Tibial nerve (tissue), 4 donors: Measurements from ENCODE around the gene DNPH1. TPM values are rescaled to one million over a fixed set of nuclear protein-coding genes. Genes with fewer than 3 reads are reported as not detected.
A peak's percentile ranks its signal among the peaks of the same experiment; 100 is the strongest.

Source experiments
- DNase-seq, 2 donors: peaks; one replicate each; pipeline ENCODE4 v3.0.0-alpha.2; 2019; ENCODE audit warnings: low spot score in 2 of 2
- H3K27ac ChIP-seq, 4 donors: fragments of 200-600 bp; sonication (generic) in 3 of 4; one replicate each; pipeline ENCODE4 v1.5.1; 2017 to 2019; ENCODE audit warnings: mild to moderate bottlenecking in 1 of 4
- H3K27me3 ChIP-seq, 2 donors: fragments of 200-600 bp; sonication (generic) in 1 of 2; one replicate each; pipeline versions ENCODE4 v1.5.1 to v1.6.0; 2017 to 2019
- H3K36me3 ChIP-seq, 3 donors: fragments of 200-600 bp; sonication (generic); one replicate each; pipeline ENCODE4 v1.5.1; 2018 to 2019
- H3K4me1 ChIP-seq, 4 donors: fragments of 200-600 bp; sonication (generic) in 3 of 4; one replicate each; pipeline ENCODE4 v1.5.1; 2017 to 2019
- H3K4me3 ChIP-seq, 4 donors: fragments of 200-600 bp; sonication (generic) in 3 of 4; one replicate each; pipeline ENCODE4 v1.5.1; 2017 to 2019; ENCODE audit warnings: mild to moderate bottlenecking in 1 of 4, moderate library complexity in 1 of 4
- H3K9me3 ChIP-seq, 4 donors: fragments of 200-600 bp; sonication (generic) in 3 of 4; one replicate each; pipeline ENCODE4 v1.5.1; 2017 to 2019
- EP300 ChIP-seq, 2 donors: sonication (generic); formaldehyde crosslinking; IDR thresholded peaks; one replicate each; pipeline ENCODE4 v1.6.1; 2017; ENCODE audit warnings: antibody characterized with exemption in 2 of 2, mild to moderate bottlenecking in 1 of 2
- POLR2A ChIP-seq, 2 donors: fragments of 450-650 bp; IDR thresholded peaks; one replicate each; pipeline ENCODE4 v1.6.1; 2017; ENCODE audit warnings: antibody characterized with exemption in 2 of 2, mild to moderate bottlenecking in 2 of 2, moderate library complexity in 2 of 2
- WGBS, 2 donors: methylation state at CpG; one replicate each; pipeline ENCODE4 v1.1.5; 2018; 5-methylcytosine and 5-hydroxymethylcytosine counted together
- total RNA-seq, 4 donors: library from RNA; depleted of rRNA; stranded (reverse); fragments of >200 nt; gene quantifications; one replicate each; pipeline ENCODE4 v1.1.0, GENCODE V29; 2016
- TF ChIP-seq, protein P1 (sequence below), 5 experiments: fragments of 200-600 bp in 3 of 5; fragments of 450-650 bp in 2 of 5; sonication (generic) in 3 of 5; IDR thresholded peaks; one replicate each; pipeline ENCODE4 v1.5.1; 2016 to 2019; ENCODE audit warnings: antibody characterized with exemption in 5 of 5, mild to moderate bottlenecking in 3 of 5, moderate library complexity in 2 of 5

The DNPH1 gene
- total RNA-seq, 4 donors from 2014 or later: 61.8 to 114 (median 101) TPM

GRCh38 chr6:43229803-43230620, 731 bp upstream of the DNPH1 start:
- H3K4me3 ChIP-seq: peak overlapping the region; percentile 50 to 78 (median 62)
- WGBS, 2 donors: 78 to 80% methylated on average over 17 of the region's 17 CpGs
- no peaks in the 10 kb centered on the region for H3K9me3 ChIP-seq
- DNase-seq: no peak
- TF ChIP-seq EP300 (IDR thresholded peaks at IDR 0.05) (no peak), POLR2A (IDR thresholded peaks at IDR 0.05) (no peak)
- TF ChIP-seq, protein P1, sequence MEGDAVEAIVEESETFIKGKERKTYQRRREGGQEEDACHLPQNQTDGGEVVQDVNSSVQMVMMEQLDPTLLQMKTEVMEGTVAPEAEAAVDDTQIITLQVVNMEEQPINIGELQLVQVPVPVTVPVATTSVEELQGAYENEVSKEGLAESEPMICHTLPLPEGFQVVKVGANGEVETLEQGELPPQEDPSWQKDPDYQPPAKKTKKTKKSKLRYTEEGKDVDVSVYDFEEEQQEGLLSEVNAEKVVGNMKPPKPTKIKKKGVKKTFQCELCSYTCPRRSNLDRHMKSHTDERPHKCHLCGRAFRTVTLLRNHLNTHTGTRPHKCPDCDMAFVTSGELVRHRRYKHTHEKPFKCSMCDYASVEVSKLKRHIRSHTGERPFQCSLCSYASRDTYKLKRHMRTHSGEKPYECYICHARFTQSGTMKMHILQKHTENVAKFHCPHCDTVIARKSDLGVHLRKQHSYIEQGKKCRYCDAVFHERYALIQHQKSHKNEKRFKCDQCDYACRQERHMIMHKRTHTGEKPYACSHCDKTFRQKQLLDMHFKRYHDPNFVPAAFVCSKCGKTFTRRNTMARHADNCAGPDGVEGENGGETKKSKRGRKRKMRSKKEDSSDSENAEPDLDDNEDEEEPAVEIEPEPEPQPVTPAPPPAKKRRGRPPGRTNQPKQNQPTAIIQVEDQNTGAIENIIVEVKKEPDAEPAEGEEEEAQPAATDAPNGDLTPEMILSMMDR (IDR thresholded peaks at IDR 0.05): no peak
- H3K27ac ChIP-seq: peak overlapping the region in 2 of 4 donors; percentile 74 to 87
- H3K36me3 ChIP-seq: peaks cover 0 to 12% (median 0%) of the 10 kb centered on the region in 3 donors
- H3K27me3 ChIP-seq: no peaks in the 10 kb centered on the region
- H3K4me1 ChIP-seq: peaks cover 0 to 16% (median 4%) of the 10 kb centered on the region in 4 donors

DNA sequence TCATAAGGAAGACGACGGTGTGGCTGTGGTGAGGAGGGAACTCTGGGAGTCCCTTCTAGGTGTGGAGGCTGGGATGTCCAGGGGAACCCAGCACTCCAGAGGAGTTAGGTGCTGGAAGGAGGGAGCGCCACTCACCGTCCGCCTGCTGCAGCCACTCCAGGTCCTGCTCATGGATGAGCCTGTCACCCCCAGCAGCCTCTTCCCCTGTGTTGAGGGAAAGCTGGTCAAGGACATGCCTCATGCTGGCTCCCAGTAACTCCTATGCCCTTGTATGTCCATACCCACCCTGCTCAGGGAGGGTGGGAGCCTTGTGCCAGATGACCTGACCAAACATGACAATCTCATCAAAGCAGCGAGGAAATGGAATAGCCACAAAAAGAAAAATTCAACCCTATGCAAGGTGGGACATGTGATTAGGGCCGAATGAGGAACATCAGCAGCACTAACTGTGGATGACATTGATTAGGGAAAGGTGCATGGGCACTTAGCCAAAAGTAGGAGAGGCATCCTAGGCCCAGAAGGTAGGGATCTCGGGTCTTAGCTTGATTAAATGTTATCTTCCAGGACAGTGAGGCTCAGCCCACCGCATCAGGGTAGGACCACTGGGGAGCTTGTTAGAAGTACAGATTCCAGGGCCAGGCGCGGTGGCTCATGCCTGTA, 3.0 kb downstream of the DNPH1 start:
- H3K4me1 ChIP-seq: peaks cover 0 to 21% (median 8%) of the 10 kb centered on the region in 4 donors
- no peak for DNase-seq
- peaks cover 0 to 49% (median 0%) of the 10 kb centered on the region in 3 donors for H3K36me3 ChIP-seq
- H3K27ac ChIP-seq: no peak overlapping the region
- no peaks in the 10 kb centered on the region for H3K27me3 ChIP-seq
- H3K4me3 ChIP-seq: no peak overlapping the region
- TF ChIP-seq, protein P1 (IDR thresholded peaks at IDR 0.05): no peak
- TF ChIP-seq EP300 (IDR thresholded peaks at IDR 0.05): no peak
- TF ChIP-seq POLR2A (IDR thresholded peaks at IDR 0.05): no peak
- H3K9me3 ChIP-seq: no peaks in the 10 kb centered on the region
- WGBS, 2 donors: 93 to 94% methylated on average over 11 of the region's 11 CpGs

- Histone ChIP-seq H3K27ac (no peak overlapping the region), H3K4me3 (no peak overlapping the region), H3K36me3 (peaks cover 0 to 80% (median 0%) of the 10 kb centered on the region in 3 donors), H3K9me3 (no peaks in the 10 kb centered on the region), H3K4me1 (peaks cover 0 to 9% (median 4%) of the 10 kb centered on the region in 4 donors), H3K27me3 (no peaks in the 10 kb centered on the region)
- TF ChIP-seq, protein P1 (IDR thresholded peaks at IDR 0.05): no peak
- TF ChIP-seq EP300 (IDR thresholded peaks at IDR 0.05) (no peak), POLR2A (IDR thresholded peaks at IDR 0.05) (no peak)
- WGBS, 2 donors: 87% methylated on average over 12 to 14 of the region's 14 CpGs
- no peak for DNase-seq
Observed at GRCh38 chr6:43223175-43223574, 6.1 kb downstream of the DNPH1 start.

GRCh38 chr6:43222418-43223059, 6.7 kb downstream of the DNPH1 start:
- H3K36me3 ChIP-seq: peaks cover 0 to 87% (median 0%) of the 10 kb centered on the region in 3 donors
- 82 to 86% methylated on average over 15 of the region's 15 CpGs for WGBS, 2 donors
- TF ChIP-seq EP300 (IDR thresholded peaks at IDR 0.05): no peak
- no peak for TF ChIP-seq POLR2A (IDR thresholded peaks at IDR 0.05)
- TF ChIP-seq, protein P1 (IDR thresholded peaks at IDR 0.05): no peak
- H3K4me1 ChIP-seq: peaks cover 0 to 8% (median 2%) of the 10 kb centered on the region in 4 donors
- H3K4me3 ChIP-seq: no peak overlapping the region
- H3K27me3 ChIP-seq: no peaks in the 10 kb centered on the region
- H3K9me3 ChIP-seq: no peaks in the 10 kb centered on the region
- no peak for DNase-seq
- no peak overlapping the region for H3K27ac ChIP-seq
